ENCODE measurements around the gene AMDHD1. TPM values are rescaled to one million over a fixed set of nuclear protein-coding genes. Genes with fewer than 3 reads are reported as not detected.

Gene AMDHD1, protein sequence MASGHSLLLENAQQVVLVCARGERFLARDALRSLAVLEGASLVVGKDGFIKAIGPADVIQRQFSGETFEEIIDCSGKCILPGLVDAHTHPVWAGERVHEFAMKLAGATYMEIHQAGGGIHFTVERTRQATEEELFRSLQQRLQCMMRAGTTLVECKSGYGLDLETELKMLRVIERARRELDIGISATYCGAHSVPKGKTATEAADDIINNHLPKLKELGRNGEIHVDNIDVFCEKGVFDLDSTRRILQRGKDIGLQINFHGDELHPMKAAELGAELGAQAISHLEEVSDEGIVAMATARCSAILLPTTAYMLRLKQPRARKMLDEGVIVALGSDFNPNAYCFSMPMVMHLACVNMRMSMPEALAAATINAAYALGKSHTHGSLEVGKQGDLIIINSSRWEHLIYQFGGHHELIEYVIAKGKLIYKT
- 1 to 10 TPM in 3 of 4 donors, under 1 TPM in 1; 0.92 to 2.0 (median 1.6) TPM for polyA plus RNA-seq (ENCODE audit: insufficient read length in 4 of 4)

DNA sequence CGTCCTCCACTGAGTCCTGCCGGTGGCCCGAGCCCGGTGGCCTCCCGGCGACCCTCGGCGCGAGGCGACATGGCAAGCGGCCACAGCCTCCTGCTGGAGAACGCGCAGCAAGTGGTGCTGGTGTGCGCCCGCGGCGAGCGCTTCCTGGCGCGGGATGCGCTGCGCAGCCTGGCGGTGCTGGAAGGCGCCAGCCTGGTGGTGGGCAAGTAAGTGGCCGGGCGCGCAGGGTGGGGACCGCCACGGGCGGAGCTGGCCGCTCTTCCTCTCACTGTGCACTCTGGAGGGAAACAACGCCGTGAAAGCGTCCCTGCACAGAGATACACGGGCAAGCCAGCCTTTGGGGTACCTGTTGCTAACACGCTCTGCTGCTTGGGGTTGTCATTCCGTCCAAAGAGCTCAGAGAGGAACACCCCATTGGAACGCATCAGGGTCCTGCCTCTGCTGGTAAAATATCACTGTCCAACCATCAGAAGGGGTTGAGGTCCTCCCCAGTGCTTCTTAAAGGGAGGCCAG, at the start of gene AMDHD1:
Gene AMDHD1 (plus strand): TSS at position 2 of the 513 bp plus-strand sequence. CDS start 68 bp downstream, at position 70.
- peak in 3 of 4 donors; percentile 11 to 29 (median 23) for DNase-seq (ENCODE audit: low read depth in 4 of 4, low spot score in 2 of 4)

DNA sequence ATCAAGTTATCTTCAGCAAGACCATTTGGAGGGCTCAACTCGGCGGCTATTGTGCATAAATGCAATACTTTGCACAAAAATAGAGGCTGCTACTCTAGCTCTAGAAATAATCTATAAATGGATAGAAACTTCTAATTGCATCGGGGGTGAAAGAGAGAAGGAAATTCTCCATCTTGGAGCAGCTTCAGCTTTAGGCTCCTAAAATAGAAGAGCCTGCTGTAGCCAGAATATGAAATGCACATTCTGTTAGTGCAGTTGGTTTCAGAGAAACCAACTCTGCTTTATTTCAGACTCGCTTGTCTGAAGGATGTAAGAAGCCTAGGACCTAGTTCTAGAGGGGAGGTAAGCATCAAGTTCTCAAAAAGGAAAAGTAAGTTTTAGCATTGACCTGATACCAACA, 46.3 kb upstream of the AMDHD1 start:
- no peak for DNase-seq (ENCODE audit: low read depth in 4 of 4, low spot score in 2 of 4)

DNA sequence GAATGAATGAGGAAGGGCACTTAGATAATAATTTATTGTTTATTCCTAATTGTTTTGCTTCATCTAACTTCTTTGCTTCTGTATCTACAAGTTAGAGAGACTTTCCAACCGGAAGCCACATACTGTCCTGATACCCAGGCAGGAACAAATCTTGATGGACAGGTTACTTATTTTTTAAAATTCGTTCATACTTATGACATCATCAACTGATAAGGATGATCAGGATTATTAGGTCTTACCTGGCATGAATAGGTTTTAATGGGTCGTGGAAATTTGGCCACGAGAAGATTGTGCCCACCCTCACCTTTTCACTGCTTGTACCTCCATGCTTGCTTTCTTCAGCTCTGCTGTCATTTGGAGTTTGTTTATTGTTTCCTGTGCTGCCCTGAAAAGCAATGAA, 45.0 kb upstream of the AMDHD1 start:
- no peak for DNase-seq (ENCODE audit: low read depth in 4 of 4, low spot score in 2 of 4)

DNA sequence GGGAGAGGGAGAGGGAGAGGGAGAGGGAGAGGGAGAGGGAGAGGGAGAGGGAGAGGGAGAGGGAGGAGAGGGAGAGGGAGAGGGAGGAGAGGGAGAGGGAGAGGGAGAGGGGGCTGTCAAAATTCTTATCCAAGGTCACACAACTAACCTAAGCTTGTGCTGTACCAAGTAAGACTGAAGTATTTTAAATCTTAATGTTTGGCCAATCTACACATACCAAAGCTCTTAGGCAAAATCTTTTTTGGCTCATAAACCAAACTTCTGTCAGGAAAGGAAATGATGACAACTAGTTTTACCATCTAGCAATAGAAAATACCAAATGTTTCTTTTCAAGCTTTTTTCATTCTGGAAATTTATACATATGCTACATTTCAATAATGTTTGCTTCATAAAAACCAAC, 34.6 kb upstream of the AMDHD1 start:
- no peak for DNase-seq (ENCODE audit: low read depth in 4 of 4, low spot score in 2 of 4)

DNA sequence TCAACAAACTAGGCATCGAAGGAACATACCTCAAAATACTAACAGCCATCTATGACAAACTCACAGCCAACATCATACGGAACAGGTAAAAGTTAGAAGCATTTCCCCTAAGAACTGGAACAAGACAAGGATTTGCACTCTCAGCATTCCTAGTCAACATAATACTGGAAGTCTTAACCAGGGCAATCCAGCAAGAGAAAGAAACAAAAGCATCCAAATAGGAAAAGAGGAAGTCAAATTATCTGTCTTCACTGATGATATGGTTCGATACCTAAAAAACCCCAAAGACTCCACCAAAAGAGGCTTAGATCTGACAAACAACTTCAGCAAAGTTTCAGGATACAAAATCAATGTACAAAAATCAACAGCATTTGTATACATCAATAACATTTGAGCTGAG, 33.3 kb upstream of the AMDHD1 start:
- no peak for DNase-seq (ENCODE audit: low read depth in 4 of 4, low spot score in 2 of 4)

DNA sequence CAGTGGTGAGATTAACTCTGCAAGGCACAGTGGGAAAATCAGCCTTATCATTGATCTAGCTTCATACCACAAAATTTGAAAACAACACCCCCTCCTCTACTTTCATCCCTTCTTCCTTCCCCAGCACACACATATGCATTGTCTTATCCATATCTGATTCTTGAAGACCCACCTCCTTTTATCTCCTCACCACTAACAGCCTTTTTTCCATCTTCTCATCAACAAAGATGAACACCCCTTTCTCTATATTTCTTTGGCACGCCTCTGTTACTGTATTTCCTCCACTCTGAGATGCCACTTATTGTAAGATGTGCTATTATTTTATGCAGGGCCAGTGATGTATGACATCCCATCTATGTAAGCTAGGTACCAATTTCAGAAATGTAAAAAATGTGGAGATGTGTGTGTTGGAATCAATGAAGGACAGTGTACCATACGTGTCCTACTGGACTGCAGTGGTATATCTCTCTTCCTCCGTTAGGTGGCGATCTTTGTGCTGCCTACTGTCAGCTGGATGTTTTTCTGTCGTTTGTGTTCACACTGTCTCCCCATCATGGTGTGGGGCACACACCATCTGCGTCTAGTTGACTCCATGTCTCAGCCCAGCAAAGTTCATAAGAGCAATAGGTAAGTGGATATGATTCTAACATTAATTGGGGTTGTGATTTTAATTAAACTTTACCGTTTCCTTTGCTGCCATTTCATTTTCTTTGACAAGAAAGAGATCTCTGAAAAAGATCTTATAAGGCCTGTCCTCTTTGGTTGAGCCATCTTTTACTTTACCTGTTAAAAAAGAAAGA, 24.7 kb upstream of the AMDHD1 start:
- peak in 2 of 4 donors; percentile 4 to 8 for DNase-seq (ENCODE audit: low read depth in 4 of 4, low spot score in 2 of 4)

DNA sequence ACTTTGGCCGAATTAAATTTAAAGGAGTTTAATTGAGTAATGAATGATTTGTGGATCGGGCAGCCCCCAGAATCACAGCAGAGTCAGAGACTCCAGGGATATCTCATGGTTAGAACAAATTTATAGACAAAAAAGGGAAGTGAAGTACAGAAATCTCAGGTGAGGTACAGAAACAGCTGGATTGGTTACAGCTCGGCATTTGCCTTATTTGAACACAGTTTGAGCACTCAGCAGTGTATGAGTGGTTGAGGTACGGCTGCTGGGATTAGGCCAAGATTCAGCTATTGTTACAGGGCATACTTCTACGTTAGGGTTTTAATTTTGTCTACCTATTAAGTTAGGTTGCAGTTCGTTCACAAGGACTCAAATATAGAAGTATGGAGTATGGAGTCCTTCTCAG, 24.0 kb upstream of the AMDHD1 start:
- no peak for DNase-seq (ENCODE audit: low read depth in 4 of 4, low spot score in 2 of 4)

DNA sequence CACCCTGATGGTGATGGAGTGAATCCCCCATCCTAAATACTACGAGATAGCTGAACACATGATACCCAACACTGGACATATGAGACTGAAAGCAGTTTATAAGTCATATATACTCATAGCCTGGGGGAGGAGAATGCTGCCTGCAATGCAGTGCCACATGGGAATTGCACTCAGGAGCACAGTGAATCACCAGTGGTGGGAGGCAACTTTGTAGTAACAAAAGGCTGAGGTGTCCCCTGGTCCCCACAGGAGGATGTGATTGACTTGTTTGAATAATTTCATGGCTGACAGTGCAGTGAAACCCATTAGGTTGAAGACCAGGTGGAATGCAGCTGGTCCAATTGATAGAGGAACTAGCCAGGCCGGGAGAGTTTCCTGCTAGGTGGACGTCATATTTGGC, 20.9 kb upstream of the AMDHD1 start:
- DNase-seq (ENCODE audit: low read depth in 4 of 4, low spot score in 2 of 4), result no peak

DNA sequence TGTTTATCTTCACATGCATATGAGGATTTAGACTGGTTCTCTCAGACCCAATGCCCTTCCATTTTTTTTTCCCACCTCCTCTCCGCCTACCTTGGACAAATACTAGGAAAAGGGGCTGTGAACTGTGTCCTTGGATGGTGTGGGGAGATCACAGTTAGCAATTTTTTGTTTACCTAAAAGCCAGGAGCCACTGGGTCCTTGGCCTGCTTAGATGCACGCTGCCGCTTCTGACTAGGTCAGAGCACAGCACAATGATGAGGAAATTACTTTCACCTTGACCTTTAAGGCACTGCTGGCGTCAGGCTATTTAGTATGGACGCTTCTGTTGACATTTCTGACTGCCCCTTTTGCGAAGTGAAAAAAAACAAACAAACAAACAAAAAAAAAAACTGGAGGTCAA, 2.6 kb upstream of the AMDHD1 start:
- no peak for DNase-seq (ENCODE audit: low read depth in 4 of 4, low spot score in 2 of 4)

DNA sequence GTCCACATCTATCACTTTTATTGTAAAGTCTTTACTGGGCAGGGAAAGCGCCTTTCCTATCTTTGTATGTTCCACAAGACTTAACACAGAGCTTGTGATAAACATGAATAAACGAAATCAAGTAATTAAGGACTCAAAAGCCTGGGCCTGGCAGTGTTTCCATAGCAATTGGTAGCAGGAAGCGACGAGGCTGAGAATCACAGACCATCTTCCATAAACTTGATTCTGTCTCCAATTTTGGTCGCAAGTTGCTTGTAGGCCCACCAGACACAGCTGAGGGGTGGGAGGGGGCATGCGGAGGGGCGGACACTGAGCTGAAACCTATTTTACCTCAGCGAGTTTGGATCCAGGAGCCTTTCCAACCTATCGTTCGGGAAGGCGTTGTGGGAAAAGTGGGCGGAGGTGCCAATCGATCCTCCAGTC, 1.0 kb upstream of the AMDHD1 start:
- DNase-seq (ENCODE audit: low read depth in 4 of 4, low spot score in 2 of 4), result peak in 1 of 4 donors; percentile 11

DNA sequence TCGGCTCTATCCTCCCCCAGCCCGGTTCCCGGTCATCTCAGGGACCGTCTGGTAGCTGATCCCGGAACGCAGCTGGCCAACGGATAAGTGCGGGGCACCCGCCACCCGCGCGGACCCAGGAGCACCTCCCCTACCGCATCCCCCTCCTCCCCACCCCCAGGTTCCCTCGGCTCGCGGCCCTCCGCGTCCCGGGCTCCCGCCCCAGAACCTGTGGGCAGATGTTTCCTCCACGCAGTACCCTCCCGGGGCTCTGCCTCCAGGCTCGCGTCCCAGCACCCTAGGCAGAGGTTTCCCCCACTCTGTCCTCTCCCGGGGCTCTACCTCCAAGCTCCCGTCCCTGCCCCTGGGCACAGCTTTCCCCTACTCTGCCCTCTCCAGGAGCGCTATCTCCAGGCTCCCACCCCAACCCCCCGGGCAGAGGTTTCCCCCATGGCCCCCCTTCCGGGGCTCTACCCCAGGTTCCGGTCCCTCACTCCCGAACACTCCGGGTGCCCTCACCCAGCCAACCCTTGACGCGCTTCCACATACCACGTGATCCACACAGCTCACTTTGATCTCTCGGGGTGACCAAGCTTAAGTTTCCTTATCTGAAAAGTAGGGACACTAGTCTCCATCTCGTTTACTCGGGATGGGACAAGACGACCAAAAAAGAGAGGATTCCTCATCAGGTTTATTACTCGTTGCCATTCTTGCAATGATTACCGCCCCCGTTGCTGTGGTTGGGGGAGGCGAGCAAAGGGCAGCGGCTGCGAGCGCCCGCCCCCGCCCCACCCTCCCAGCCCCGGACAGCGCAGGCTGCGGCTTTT, 404 bp upstream of the AMDHD1 start, which contains the start of gene CCDC38:
Gene CCDC38 (minus strand): TSS at position 91 of the 806 bp plus-strand sequence. CDS start 6,105 bp downstream, outside the sequence.
- DNase-seq (ENCODE audit: low read depth in 4 of 4, low spot score in 2 of 4), result peak in 2 of 4 donors; percentile 46 to 60

DNA sequence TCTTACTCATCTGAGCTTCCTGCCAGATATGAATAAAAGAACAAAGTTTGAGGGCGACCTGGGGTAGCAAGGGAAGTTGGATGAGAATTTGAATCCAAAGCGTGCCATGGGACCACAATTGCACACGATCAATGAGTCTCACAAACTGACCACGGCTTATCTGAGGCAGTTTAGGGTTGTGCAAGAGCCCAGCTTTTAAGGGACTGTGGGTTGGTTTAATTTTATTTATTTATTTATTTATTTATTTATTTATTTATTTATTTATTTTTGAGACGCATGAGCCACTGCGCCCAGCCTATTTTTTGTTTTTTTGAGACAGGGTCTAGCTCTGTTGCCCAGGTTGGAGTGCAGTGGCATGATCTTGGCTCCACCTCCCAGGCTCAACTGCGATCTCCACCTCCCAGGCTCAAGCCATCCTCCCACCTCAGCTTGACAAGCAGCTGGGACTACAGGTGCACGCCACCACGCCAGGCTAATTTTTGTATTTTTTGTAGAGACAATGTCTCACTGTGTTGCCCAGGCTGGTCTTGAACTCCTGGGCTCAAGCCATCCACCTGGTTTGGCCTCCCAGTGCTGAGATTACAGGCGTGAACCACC, 1.1 kb downstream of the AMDHD1 start:
- DNase-seq (ENCODE audit: low read depth in 4 of 4, low spot score in 2 of 4), result no peak

DNA sequence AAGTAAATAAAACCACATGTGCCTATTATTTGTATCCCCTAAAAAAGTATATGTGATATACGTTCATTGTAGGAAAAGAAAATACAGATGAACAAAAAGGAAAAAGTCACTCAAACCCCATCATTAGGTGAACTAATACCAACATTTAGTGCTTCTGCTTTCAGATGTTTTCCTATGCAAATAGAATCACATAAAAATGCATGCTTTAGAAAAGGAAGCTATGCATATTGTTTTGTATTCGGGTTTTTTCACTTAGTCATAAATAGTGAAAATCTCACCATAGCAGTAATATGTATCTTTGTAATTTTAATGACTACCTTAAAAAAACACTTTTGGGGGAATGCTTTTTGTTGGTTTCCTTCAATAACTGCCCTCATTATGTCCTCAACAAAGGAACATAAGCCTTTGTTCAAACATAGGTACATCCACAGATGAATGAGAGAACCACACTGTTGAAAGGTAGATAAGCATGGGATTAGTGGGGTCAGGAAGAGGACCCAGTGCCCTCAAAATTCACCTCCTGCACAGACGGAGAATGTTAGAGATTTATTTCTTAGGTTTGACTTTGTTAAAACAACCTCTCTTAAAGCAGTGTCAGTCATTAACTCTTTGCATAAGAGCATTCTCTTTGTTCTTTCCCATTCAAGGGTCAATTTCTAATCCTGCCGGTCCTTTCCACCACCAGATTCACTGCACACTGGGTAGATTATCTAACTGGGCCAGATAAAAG, 6.5 kb downstream of the AMDHD1 start:
- DNase-seq (ENCODE audit: low read depth in 4 of 4, low spot score in 2 of 4), result no peak

DNA sequence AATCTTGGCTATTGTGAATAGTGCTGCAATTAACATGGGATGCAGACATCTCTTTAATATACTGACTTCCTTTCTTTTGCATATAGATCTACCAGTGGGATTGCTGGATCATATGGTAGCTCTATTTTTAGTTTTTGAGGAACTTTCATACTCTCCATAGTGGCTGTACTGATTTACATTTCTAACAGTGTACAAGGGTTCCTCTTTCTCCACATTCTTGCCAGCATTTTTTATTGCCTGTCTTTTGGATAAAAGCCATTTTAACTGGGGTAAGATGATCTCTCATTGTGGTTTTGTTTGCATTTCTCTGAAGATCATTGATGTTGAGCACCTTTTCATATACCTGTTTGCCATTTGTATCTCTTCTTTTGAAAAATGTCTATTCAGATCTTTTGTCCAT, 8.4 kb downstream of the AMDHD1 start:
- no peak for DNase-seq (ENCODE audit: low read depth in 4 of 4, low spot score in 2 of 4)

DNA sequence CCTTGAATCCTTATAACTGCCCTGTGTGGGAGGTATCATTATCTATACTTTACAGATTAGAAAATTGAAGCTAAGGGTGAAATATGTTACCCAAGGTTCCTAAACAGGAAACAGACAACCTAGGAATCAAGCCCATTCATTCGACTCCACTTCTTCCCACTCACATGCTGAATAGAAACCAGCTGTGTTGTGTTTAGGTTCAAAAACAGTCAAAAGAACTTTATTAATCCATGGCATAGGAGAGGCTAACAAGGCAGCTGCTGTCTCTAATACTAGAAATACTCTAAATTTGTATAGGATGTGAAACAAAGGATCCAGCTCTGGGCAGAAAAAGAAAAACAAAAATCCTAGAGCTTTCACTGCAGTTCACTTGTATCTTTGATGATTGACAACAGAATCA, 9.9 kb downstream of the AMDHD1 start:
- DNase-seq (ENCODE audit: low read depth in 4 of 4, low spot score in 2 of 4), result no peak

DNA sequence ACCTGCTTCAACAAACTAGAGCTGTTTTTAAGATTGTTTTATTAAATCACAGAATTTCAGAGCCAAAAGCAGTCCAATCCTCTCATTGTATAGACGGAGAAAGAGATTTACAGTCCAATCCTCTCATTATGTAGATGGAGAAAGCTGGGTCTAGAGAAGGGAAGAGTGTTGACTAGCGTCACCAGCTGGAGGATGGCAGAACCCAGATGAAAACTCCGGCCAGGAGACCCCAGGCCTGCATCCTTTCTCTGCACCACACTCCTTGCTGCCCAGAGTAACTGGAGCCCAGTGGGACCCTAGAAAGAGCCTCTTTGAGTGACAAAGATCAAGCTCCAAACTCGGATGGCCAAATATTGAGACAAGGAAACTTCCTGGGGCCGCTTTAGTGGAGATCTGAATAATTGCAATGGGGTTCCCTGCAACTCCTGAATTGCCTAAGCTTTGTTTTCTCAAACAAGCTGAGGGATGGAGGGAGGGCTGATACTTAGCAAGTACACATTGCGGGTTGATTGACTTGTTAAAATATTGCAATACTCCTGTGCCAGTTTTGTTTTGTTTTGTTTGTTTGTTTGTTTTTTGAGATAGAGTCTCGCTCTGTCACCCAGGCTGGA, 12.5 kb downstream of the AMDHD1 start:
- no peak for DNase-seq (ENCODE audit: low read depth in 4 of 4, low spot score in 2 of 4)

DNA sequence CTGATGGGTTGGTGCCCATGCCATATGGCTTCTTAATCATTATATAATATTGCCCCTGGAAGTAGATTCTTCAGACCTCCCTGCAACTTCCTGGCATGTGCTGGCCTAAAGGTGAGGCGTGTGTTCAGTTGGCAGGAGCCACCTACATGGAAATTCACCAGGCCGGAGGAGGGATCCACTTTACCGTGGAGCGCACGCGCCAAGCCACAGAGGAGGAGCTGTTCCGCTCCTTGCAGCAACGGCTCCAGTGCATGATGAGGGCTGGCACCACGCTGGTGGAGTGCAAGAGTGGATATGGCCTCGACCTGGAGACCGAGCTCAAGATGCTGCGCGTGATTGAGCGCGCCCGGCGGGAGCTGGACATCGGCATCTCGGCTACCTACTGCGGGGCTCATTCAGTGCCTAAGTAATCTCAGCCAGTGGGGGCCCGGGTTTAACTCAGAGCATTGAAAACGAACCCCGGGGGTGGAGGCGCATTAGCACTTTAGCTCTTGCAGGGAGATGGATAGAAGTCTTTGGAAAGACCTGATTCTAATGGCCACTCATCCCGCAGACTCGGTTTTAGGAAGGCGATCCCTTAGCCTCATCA, 13.5 kb downstream of the AMDHD1 start:
- DNase-seq (ENCODE audit: low read depth in 4 of 4, low spot score in 2 of 4), result no peak

DNA sequence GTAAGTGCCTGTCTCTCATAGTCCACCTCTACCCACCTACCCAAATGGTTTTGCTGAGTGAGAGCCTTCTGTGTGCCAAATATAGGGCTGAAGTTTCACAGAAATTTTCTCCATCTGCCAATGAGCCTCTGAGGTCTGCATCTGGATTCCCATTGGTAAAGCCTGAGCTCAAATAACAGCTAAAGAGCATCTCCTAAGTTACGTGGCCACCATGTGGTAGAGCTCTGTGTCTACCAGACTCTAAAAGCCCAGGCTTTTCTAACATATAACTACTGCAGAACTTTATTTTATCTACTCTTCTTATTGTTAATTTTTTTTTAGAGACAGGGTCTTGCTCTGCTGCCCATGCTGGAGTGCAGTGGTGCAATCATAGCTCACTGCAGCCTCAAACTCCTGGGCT, 16.0 kb downstream of the AMDHD1 start:
- no peak for DNase-seq (ENCODE audit: low read depth in 4 of 4, low spot score in 2 of 4)

DNA sequence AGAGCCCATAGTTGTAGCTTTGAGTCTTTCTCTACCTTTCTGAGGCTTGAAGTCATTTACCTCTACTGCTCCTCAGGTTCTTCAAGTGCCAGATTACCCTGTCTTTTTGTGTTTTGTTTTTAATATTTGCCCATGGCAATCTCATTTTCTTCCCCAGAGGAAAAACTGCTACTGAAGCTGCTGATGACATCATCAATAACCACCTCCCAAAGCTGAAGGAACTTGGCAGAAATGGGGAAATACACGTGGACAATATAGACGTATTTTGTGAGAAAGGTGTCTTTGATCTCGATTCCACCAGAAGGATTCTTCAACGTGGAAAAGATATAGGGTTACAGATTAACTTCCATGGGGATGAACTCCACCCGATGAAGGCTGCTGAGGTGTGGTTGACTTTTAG, 17.1 kb downstream of the AMDHD1 start:
- no peak for DNase-seq (ENCODE audit: low read depth in 4 of 4, low spot score in 2 of 4)

Measured in left renal cortex interstitium (tissue), 4 donors.